ENCODE results near the gene LRGUK.
"Not testable (repeated sequence)": the region's sequence is repeated elsewhere in the genome, so short reads cannot be mapped to it uniquely, and the experiment has no call there.

LRGUK gene

GRCh38 chr7:134248196-134248595 lies 121.1 kb downstream of the LRGUK start:
- no peak for DNase-seq

GRCh38 chr7:134254311-134254710 lies 127.2 kb downstream of the LRGUK start:
- no peak for DNase-seq

- DNase-seq = no peak
These were observed 128.7 kb downstream of the LRGUK start for GRCh38 chr7:134255814-134256213.

- no peak for DNase-seq
These were observed 135.2 kb downstream of the LRGUK start for GRCh38 chr7:134262322-134262721.

- DNase-seq = no peak
These were observed 149.8 kb downstream of the LRGUK start for GRCh38 chr7:134276951-134277350.

- no peak for DNase-seq
These were observed 151.5 kb downstream of the LRGUK start for GRCh38 chr7:134278502-134279153.

GRCh38 chr7:134279336-134279735 lies 152.2 kb downstream of the LRGUK start:
- DNase-seq = no peak

GRCh38 chr7:134279898-134280297 lies 152.8 kb downstream of the LRGUK start:
- DNase-seq = no peak

GRCh38 chr7:134280508-134280907 lies 153.4 kb downstream of the LRGUK start:
- no peak for DNase-seq

GRCh38 chr7:134284011-134284410 lies 156.9 kb downstream of the LRGUK start:
- DNase-seq = no peak

- no peak for DNase-seq
These were observed 157.8 kb downstream of the LRGUK start for GRCh38 chr7:134284952-134285351.

GRCh38 chr7:134287916-134288659 lies 160.9 kb downstream of the LRGUK start:
- DNase-seq = no peak

GRCh38 chr7:134289423-134289822 lies 162.3 kb downstream of the LRGUK start:
- no peak for DNase-seq

GRCh38 chr7:134289841-134290240 lies 162.7 kb downstream of the LRGUK start:
- DNase-seq = no peak

GRCh38 chr7:134290286-134290685 lies 163.1 kb downstream of the LRGUK start:
- no peak for DNase-seq

GRCh38 chr7:134293002-134293740 lies 166.0 kb downstream of the LRGUK start:
- no peak for DNase-seq

- DNase-seq = not testable (repeated sequence)
These were observed 168.8 kb downstream of the LRGUK start for GRCh38 chr7:134295982-134296381.

- DNase-seq = no peak
These were observed 170.3 kb downstream of the LRGUK start for GRCh38 chr7:134297489-134297888.

- no peak for DNase-seq
These were observed 172.0 kb downstream of the LRGUK start for GRCh38 chr7:134298902-134299683.

GRCh38 chr7:134300988-134301387 lies 173.8 kb downstream of the LRGUK start:
- DNase-seq = no peak

GRCh38 chr7:134301592-134301991 lies 174.5 kb downstream of the LRGUK start:
- no peak for DNase-seq

GRCh38 chr7:134302120-134302519 lies 175.0 kb downstream of the LRGUK start:
- no peak for DNase-seq

GRCh38 chr7:134307320-134307719 lies 180.2 kb downstream of the LRGUK start:
- DNase-seq = no peak
